NK-92 treated with Interleukin-12 subunit alpha and Interleukin-12 subunit beta, amount 100 ng/mL, for 24 hours (cell line): Measurements from ENCODE around the gene ZNF593OS.

Experiments used
- DNase-seq: peaks from one replicate; lab custom pipeline; 2025; lab: John Stamatoyannopoulos, UW

Gene ZNF593OS

GRCh38 chr1:26125946-26126320, 45.7 kb downstream of the ZNF593OS start:
- DNase-seq, result no peak

DNA sequence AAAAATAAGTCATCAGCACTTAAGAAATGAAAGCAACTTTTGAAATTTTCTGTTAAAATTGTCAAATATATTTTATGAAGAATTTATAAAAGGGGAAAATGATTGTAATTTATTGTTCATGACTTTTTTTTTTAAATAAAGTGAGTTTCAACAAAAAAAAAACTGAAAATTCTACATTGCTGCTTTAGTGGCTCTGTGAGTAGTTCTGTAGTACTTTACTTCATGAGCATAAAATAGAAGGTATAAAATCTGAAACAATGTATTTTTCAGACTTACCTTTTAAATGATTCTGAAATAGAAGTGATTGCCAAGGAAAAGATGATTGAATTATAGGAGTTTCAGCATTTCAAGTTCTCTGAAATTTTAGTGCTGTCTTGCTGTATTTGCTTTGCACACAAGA, 46.2 kb downstream of the ZNF593OS start:
- DNase-seq, result no peak

- no peak for DNase-seq
These were observed 47.0 kb downstream of the ZNF593OS start for GRCh38 chr1:26124418-26125331.

GRCh38 chr1:26122988-26123973, 48.4 kb downstream of the ZNF593OS start:
- DNase-seq, result no peak

- DNase-seq, result no peak
These were observed 49.5 kb downstream of the ZNF593OS start for GRCh38 chr1:26121854-26122773.

DNA sequence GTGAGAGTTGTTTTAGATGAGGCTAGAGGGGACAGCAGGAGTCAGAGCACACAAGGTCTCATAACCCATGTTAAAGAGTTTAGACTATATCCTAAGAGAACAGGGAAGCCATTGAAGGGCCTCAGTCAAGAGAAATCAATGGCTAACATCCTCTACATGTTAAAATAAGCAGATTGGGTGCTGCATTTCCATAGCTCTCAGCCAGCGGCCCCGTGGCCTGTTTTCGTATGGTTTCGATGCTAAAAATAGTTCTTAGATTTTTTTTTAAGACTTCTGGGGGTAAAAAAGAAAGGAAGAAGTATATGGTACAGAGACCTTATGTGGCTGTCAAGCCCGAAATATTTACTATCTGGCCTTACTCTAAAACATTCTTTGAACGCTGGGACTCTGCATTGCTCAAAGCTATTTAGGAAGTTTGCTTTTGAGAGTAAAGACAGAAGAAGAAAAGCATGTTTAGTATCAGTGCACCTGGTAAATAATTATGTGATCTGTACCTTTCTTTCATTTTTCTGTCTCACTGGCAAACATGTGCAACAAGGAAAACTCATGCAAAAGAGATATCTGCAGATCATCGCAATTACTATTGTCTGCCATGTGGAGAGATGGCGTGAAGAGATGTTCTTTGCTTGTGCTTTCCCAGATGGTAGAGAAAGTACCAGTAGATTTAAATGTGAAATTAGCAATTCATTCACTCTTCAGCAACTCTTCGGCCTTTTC, 51.6 kb downstream of the ZNF593OS start:
- DNase-seq, result no peak
